Gastroesophageal sphincter (tissue), 3 donors: ENCODE data around the gene YIPF2.

ENCODE experiments used
- EP300 ChIP-seq: sonication (generic); formaldehyde crosslinking; IDR thresholded peaks from one replicate; pipeline ENCODE4 v1.6.1; 2017; ENCODE audit warnings: antibody characterized with exemption, mild to moderate bottlenecking
- POLR2A ChIP-seq, 2 donors: fragments of 450-650 bp; IDR thresholded peaks; one replicate each; pipeline ENCODE4 v1.6.1; 2017; ENCODE audit warnings: antibody characterized with exemption in 2 of 2, mild to moderate bottlenecking in 2 of 2, moderate library complexity in 1 of 2
- POLR2AphosphoS5 ChIP-seq: sonication (generic); formaldehyde crosslinking; IDR thresholded peaks from one replicate; pipeline ENCODE4 v1.6.1; 2017; ENCODE audit warnings: antibody characterized with exemption
- TF ChIP-seq, protein P1 (sequence below), 4 experiments: fragments of 200-600 bp in 2 of 4; fragments of 450-650 bp in 2 of 4; sonication (generic) in 1 of 4; IDR thresholded peaks; one replicate each; pipeline ENCODE4 v1.5.1; 2017 to 2019; ENCODE audit warnings: antibody characterized with exemption in 4 of 4, mild to moderate bottlenecking in 2 of 4, moderate library complexity in 2 of 4

GRCh38 chr19:10963865-10964264, 35.4 kb upstream of the YIPF2 start:
- TF ChIP-seq EP300 (no peak), POLR2AphosphoS5 (no peak), POLR2A (IDR thresholded peaks at IDR 0.05) (no peak)
- TF ChIP-seq, protein P1, sequence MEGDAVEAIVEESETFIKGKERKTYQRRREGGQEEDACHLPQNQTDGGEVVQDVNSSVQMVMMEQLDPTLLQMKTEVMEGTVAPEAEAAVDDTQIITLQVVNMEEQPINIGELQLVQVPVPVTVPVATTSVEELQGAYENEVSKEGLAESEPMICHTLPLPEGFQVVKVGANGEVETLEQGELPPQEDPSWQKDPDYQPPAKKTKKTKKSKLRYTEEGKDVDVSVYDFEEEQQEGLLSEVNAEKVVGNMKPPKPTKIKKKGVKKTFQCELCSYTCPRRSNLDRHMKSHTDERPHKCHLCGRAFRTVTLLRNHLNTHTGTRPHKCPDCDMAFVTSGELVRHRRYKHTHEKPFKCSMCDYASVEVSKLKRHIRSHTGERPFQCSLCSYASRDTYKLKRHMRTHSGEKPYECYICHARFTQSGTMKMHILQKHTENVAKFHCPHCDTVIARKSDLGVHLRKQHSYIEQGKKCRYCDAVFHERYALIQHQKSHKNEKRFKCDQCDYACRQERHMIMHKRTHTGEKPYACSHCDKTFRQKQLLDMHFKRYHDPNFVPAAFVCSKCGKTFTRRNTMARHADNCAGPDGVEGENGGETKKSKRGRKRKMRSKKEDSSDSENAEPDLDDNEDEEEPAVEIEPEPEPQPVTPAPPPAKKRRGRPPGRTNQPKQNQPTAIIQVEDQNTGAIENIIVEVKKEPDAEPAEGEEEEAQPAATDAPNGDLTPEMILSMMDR (IDR thresholded peaks at IDR 0.05): no peak
